GM21717 (cell line): Measurements from ENCODE around the gene ZEB2.

Source experiments
- ATAC-seq: cut with Tn5 transposase; IDR thresholded peaks from one replicate; pipeline ENCODE4 v1.9.1; 2021; ENCODE audit warnings: mild to moderate bottlenecking, moderate library complexity; ENCODE audit not compliant: unreplicated experiment

The ZEB2 gene

DNA sequence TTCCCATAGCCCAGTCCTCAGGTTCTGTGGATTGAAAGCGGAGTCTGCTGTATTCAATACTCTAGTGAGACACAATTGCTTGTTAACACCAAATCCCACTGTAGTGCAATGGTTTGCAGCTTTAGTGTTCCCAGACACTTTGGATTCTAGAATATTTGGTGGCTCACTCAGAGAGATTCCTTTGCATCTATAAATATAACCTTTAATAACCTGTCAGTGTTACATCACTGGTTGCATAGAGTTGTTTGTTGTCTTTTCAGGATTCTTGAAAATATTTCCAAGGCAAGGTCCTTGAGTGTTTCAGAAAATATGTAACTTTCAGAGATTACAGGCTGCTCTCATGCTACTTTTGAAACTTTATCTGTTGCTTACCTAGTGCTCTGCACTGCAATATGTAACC is 157.5 kb downstream of the ZEB2 start:
- no peak for ATAC-seq

DNA sequence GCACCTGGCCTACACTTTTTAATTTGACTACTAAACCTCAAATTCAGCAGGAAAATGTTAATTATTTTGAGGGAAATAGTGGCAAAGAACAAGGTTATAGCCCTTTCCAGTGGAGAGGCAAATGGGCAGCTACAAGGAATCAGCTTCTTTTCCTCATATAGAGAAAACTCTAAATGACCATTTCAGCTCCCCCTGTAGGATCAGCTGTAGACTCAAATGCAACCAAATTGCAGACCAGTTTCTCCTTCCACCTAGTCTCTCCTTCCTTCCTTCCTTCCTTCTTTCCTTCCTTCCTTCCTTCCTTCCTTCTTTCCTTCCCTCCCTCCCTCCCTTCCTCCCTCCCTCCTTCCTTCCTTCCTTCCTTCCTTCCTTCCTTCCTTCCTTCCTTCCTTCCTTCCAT is 158.2 kb downstream of the ZEB2 start:
- ATAC-seq, result no peak

DNA sequence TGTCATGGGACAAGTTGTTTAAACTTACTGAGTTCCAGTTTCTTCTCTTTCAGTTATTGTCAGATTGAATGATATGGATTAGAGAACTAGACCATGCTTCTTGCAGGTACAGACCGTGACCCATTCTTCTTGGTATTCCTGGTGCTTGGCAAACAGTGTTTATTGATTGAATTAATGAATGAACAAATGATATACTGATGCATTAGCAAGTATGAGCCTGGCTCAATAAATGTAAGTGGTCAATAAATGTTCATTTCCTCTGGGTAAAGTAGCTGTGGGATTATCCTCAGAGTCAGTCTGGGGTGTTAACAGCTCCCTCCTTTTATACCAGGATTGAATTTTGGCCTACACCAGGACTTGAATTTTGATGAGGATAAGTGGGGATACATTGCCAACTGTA is 160.2 kb downstream of the ZEB2 start:
- ATAC-seq, result no peak

DNA sequence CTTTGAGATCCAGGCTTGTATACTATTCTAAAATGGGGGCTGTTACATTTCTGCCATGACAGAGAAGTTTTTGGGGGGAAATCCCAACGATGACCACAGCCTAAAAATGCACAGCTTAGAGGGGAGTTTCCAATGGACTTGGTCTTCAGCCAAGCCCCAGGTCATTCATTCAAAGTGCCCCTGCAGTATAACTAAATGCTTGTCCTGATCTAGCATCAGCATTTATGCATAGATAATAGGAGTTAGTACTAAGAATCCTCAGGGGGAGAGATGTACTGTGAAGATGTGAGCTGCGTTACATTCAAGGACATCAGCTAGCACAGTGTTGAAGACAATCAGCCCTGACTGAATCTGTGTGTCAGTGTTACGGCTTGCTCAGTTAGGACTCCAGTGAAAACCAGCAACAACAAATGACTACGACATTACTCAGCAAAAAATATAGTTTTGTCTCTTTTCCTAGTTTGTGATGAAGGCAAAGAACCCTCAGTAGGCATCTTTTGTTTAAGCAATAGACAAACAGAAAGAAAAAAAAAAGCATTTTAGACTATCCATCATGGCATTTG is 160.9 kb downstream of the ZEB2 start:
- peak; percentile 53 for ATAC-seq

DNA sequence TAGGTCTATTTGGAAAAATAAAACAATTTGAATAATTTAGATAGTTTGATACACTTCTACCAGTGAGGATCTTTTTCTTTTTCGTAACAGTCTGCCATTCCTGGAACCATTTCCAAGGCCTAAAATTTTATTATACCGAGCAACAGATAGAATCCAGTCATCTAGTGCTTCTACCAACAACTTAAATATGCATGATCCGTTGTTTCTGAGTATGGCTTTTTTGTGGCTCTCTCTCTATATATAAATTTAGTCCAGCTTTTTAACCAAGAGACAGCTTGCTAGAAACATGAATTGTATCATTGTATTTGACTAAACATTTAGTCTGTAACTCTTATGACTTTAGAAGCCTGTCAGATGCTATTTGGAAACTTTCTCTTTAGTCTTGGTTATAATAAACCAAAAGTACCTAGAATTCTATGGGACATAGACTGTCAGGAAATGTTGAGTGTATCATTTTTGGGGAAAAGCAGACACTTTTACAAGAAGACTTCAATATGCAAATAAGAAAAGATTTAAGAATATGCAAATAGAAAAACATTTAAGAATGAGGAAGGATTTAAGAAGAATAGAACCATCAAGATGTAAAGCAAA is 161.4 kb downstream of the ZEB2 start:
- ATAC-seq, result peak; percentile 15

DNA sequence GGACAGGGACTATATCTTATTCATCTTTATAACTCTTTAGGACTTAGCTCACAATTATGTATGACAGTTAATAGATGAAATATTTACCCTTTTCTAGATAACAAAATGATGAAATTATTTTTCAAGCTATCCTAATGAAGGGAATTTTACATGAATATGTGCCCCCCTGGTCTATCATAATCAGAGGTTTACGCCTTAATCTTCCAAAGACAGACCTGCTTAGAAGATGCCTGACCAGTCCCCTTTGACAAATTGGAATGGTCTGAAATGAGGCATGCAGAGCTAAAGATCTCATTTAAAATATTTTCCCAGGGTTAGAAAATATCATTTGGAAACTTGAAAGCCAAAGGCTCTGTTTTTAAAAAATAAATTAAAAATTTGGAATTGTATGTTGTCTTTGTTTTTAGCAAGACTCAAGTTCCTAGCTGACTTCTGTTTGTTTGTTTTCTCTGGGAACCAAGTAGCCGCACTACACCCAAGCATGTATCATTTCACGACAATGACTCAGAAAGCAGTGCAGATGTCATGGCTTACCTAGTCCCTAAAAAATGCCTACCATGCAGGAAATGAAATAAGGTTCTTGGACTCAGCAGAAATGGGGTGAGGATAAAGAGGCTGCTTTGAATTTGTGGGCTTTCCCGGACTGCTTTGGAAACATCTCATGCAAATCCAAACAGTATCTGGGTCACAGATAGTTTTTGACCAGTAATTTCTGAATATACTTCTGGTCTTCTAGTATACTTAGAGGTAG is 162.1 kb downstream of the ZEB2 start:
- ATAC-seq, result peak; percentile 88

DNA sequence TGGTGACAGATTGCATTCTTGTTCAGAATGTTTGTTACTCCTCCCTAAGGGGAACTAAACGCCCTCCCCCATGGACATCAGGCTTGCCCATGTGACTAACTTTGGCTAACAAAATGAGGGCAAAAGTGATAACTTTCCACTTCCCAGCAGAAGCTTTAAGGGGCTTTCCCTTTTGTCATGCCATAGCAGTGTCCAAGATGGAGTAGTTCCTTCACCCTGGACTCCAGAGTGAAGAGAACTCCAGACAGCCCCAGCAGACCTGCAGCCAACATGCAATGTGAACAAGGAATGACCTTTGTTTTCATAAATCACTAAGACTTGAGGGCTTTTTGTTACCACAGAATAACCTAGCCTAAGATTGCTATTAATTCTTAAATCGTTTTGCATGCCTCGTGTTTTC is 163.5 kb downstream of the ZEB2 start:
- ATAC-seq, result no peak

DNA sequence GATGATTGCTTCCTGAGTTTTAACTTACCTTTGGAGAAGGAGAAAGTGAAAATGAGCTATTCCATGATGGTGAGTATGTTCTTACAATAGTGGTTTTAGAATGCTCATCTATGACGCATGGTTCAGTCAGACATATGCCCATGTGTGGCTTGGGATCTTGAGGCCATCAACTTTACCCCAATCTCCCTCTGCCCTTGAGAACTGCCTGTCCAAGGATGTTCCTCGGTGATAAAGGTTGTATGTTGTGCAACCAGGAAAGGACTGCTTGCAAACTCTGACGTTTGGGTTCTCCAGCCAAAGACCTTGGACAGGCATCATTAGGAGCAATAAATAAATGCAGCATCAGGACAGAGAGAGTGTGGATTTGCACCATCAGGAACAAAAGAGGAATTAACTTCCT is 165.0 kb downstream of the ZEB2 start:
- no peak for ATAC-seq

DNA sequence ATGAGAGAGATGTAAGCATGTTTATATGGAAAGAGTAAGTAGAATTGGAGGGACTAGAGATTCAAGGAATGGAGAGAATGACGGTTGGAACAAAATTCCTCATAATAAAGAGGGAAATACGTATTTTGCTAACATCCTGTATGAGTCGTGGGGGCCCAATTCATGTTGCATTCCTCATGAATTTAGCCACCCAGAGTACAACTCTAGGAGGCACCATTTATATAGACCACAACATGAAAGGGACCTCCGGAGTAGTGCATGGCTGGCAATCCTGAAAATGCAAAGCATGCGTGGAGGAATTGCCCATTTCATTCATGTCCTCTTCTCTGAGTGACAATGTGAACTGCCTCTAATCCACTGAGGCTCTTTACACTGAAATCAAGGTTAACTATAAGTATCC is 168.2 kb downstream of the ZEB2 start:
- no peak for ATAC-seq

DNA sequence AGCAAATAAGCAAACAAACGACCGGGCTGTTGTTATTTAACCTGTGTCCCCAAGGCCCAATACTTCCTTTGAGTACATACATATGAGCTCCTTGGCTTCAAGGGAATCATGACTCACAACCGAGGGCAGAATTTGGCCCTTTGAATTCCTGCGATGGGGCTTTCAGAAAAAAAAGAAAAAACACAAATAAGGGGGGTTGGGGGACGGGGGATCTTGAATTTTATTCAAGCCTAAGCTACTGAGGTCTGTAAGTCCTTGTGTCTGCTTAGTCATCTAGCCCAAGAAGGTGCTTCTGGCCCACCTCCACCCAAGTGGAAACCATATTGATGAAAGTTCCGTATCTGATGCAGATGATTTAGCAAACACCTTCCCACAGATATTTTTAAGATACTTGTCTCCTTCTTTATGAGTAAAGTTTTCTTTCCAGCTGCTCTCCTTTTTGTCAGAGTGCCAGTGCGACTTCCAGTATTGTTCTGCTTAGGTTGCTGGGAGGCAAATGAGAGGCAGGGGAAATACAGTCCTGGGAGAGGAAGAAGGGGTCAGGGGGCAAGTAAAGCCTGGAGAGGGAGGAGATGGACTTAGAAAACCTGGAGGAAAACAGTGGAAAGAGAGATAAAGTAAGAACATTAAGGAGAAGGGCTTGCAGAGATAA is 169.6 kb downstream of the ZEB2 start:
- ATAC-seq, result no peak

DNA sequence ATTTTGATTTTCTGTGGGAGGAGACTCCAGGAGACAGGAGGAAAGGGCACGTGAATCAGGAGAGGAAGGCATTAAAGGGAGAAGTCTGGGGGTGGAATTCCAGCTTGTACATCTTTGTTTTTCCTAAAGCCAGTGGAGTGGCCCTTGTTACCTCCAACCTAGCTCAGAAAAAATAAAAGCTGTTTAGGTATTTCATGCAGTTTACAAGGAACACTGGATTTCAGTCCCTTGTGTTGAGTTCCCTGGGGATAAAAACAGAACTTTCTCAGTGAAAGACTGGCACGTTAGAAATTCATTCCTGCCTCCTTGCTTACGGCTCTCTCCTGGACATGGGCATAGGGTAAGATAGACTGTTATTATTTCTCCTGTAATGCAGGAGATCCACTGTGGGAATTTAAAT is 170.2 kb downstream of the ZEB2 start:
- ATAC-seq, result no peak

DNA sequence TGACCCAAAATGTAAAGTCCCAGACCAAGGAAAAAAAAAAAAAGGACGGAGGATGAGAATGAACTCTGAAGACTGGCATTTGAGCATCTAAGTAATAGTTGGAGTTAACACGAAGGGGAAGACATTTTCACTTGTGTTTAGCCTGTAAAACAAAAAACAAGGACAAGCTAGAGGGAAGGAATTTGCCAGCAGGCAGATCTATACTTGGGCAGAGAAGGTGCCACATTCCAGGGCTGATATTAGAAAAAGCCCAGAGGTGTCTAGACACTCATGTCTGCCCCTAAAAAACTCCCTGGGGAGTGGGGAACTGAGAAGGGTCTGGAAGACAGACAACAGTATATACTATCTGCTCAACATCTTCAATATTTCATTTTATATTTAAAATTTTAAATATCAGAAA is 171.1 kb downstream of the ZEB2 start:
- ATAC-seq, result no peak

DNA sequence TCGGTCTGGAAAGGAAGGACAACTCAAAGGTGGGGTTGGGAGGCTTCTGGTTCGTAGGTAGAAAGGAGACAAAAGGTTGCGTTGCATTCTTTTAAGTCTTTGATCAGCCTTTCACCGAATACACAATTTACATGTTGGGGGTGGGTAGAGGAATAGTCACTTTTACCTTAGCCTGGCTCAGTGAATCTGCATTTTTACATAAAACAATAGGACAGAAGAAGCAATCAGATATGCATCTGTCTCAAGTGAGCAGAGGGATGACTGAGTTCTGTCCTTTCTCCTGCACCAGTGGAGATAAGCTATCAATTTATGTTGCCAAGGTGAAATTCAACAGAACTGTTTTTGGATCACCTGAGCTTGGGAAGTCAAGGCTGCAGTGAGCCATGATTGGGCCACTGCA is 173.7 kb downstream of the ZEB2 start:
- ATAC-seq, result no peak

DNA sequence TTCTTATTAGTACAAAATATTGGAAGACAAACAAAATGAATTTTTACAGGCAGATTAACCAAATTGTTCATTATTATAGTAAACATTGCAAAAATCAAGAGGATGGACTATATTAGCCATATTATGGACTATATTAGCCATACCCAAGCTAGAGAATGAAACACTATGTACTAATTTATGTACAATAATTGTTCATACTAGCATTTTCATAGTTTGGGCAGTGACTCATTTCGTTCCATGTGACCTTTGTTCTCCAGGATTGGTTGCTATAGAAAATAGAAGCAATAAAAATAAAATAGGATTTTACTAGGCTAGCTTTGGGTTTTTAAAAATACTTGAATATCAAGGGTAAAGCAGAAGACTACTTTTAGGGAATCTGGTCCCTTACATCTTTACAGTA is 176.8 kb downstream of the ZEB2 start:
- ATAC-seq, result peak; percentile 59

DNA sequence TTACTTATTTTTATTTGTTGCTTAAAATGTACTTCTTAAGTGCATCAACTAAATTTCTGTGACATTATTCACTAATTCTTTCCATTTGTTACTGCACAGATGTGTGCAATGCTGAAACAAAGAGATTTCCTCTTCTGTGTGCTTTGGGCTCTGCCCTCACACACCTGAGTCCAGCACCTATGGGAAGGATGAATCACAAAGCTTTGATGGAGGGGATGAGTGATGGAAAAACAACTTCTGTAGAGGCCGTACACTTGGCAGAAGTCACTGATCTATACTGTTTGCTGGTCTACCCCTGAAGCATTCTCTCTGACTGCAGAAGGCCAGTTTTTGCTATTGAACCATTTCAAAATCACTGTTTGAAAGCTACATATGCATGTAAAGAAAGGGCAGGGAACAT is 178.4 kb downstream of the ZEB2 start:
- ATAC-seq, result no peak

DNA sequence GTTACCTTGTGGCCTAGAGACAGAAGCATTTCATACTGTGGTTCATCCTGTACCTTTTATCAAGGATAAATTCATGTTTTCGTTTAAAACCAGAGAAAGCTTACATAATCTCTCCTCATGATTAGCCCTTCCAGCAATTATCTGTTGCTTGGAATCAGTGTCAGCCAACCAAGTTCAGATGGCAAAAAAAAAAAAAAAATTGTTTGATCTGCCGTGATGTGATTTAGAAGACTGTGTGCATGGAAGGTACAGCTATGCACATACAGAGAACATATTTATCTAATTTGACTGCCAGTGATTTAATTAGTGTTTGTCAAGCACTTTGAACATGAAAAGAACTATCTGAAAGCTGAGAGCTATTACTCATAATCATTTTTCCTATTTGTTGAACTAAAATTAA is 180.9 kb downstream of the ZEB2 start:
- ATAC-seq, result no peak

DNA sequence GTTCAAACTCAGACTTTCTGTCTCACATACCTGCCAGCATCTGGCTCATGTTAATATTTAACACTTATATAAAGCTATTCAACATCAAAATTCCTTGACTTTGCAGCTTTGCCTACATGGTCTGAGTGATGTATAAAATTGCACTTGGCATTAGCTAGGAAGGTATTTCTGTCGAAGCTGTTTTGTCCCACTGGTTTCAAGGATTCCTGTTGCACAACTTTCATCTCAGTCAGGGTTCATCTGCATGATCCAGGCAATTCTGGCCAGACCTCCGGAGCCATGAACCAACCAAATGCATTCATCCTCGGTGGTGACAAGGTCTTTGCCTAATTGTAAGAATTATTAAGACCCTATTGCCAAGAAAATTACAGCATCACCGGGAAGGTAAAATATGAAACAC is 185.4 kb downstream of the ZEB2 start:
- ATAC-seq, result no peak
